Trophoblast cell (in vitro differentiated cells and primary cell): ENCODE data around the gene ABCA3.

Source experiments
- DNase-seq, 2 donors: peaks; one replicate each; pipeline ENCODE4 v3.0.0-alpha.2; 2016
- H2AFZ ChIP-seq: 2 replicates; pipeline ENCODE4 v1.6.1; 2013; ENCODE audit warnings: low read length, moderate library complexity, mild to moderate bottlenecking; ENCODE audit not compliant: insufficient read depth, poor library complexity
- H2AK5ac ChIP-seq: 2 replicates; pipeline ENCODE4 v1.6.1; 2013; ENCODE audit warnings: mild to moderate bottlenecking, low read length
- H2BK120ac ChIP-seq: 2 replicates; pipeline ENCODE4 v1.6.1; 2013; ENCODE audit warnings: low read length, mild to moderate bottlenecking, moderate library complexity; ENCODE audit not compliant: insufficient read depth, poor library complexity
- H2BK12ac ChIP-seq: 2 replicates; pipeline ENCODE4 v1.6.1; 2013; ENCODE audit warnings: mild to moderate bottlenecking, low read length, moderate library complexity
- H2BK5ac ChIP-seq: 2 replicates; pipeline ENCODE4 v1.6.1; 2013; ENCODE audit warnings: low read length, low read depth, moderate library complexity, mild to moderate bottlenecking; ENCODE audit not compliant: poor library complexity
- H3K14ac ChIP-seq: 2 replicates; pipeline ENCODE4 v1.6.1; 2013; ENCODE audit warnings: mild to moderate bottlenecking, low read length
- H3K18ac ChIP-seq: 2 replicates; pipeline ENCODE4 v1.6.1; 2013; ENCODE audit warnings: mild to moderate bottlenecking, low read length
- H3K23ac ChIP-seq: 2 replicates; pipeline ENCODE4 v1.6.1; 2013; ENCODE audit warnings: low read length
- H3K27ac ChIP-seq: 2 replicates; pipeline ENCODE4 v1.5.1; 2013; ENCODE audit warnings: low read depth, mild to moderate bottlenecking, inconsistent platforms, low read length, moderate library complexity
- H3K27me3 ChIP-seq: 2 replicates; pipeline ENCODE4 v1.6.1; 2013; ENCODE audit warnings: inconsistent platforms, mild to moderate bottlenecking, low read length, moderate library complexity; ENCODE audit not compliant: insufficient read depth
- H3K36me3 ChIP-seq, 2 experiments: 1 replicate in 1 of 2; 2 replicates in 1 of 2; pipeline ENCODE4 v1.6.1; 2013; ENCODE audit warnings: low read length in 2 of 2, mild to moderate bottlenecking in 2 of 2, moderate library complexity in 1 of 2; ENCODE audit not compliant: insufficient read depth in 2 of 2, control insufficient read depth in 1 of 2
- H3K4ac ChIP-seq: 2 replicates; pipeline ENCODE4 v1.6.1; 2013; ENCODE audit warnings: low read depth, mild to moderate bottlenecking, low read length, moderate library complexity
- H3K4me1 ChIP-seq, 2 experiments: 1 replicate in 1 of 2; 2 replicates in 1 of 2; pipeline ENCODE4 v1.6.1; 2013; ENCODE audit warnings: low read length in 2 of 2, mild to moderate bottlenecking in 2 of 2, moderate library complexity in 1 of 2; ENCODE audit not compliant: insufficient read depth in 2 of 2, control insufficient read depth in 1 of 2
- H3K4me2 ChIP-seq: 2 replicates; pipeline ENCODE4 v1.6.1; 2013; ENCODE audit warnings: inconsistent platforms, mild to moderate bottlenecking, low read length, moderate library complexity
- H3K4me3 ChIP-seq: 2 replicates; pipeline ENCODE4 v1.5.1; 2013; ENCODE audit warnings: mild to moderate bottlenecking, low read depth, low read length, inconsistent platforms
- H3K79me1 ChIP-seq: one replicate; pipeline ENCODE4 v1.6.1; 2013; ENCODE audit warnings: low read length
- H3K79me2 ChIP-seq: 2 replicates; pipeline ENCODE4 v1.6.1; 2013; ENCODE audit warnings: low read length, mild to moderate bottlenecking; ENCODE audit not compliant: control insufficient read depth, insufficient read depth, poor library complexity
- H3K9ac ChIP-seq: 2 replicates; pipeline ENCODE4 v1.6.1; 2013; ENCODE audit warnings: mild to moderate bottlenecking, low read length
- H3K9me3 ChIP-seq: 2 replicates; pipeline ENCODE4 v1.6.1; 2013; ENCODE audit warnings: low read depth, mild to moderate bottlenecking, control low read depth, inconsistent platforms, low read length; ENCODE audit not compliant: insufficient read depth
- H4K12ac ChIP-seq: 2 replicates; pipeline ENCODE4 v1.6.1; 2013; ENCODE audit warnings: low read depth, mild to moderate bottlenecking, low read length, moderate library complexity
- H4K8ac ChIP-seq: 2 replicates; pipeline ENCODE4 v1.6.1; 2013; ENCODE audit warnings: low read depth, mild to moderate bottlenecking, low read length, moderate library complexity
- H4K91ac ChIP-seq: one replicate; pipeline ENCODE4 v1.6.1; 2013; ENCODE audit warnings: low read depth, mild to moderate bottlenecking, low read length, moderate library complexity
- WGBS: extraction: QIAGEN DNeasy Blood & Tissue Kit; methylation state at CpG from one replicate; pipeline ENCODE4 v1.1.7; 2013; ENCODE audit warnings: missing lambda C conversion rate; ENCODE audit not compliant: insufficient read length, insufficient coverage; ENCODE audit errors: extremely low coverage; 5-methylcytosine and 5-hydroxymethylcytosine counted together

The ABCA3 gene

GRCh38 chr16:2357331-2357730 lies 16.8 kb upstream of the ABCA3 start:
- no CpG with 5 or more reads among the region's 4 CpGs for WGBS
- Histone ChIP-seq H2BK5ac (no peak overlapping the region), H4K12ac (no peak overlapping the region), H4K8ac (no peak overlapping the region), H3K79me2 (no peaks in the 10 kb centered on the region), H3K36me3 (no peaks in the 10 kb centered on the region), H3K4ac (no peak overlapping the region), H3K9ac (no peak overlapping the region), H3K79me1 (no peaks in the 10 kb centered on the region), H3K9me3 (no peaks in the 10 kb centered on the region), H3K18ac (no peak overlapping the region), H3K14ac (no peak overlapping the region), H2AK5ac (no peak overlapping the region), H3K27me3 (no peaks in the 10 kb centered on the region), H2AFZ (no peak overlapping the region), H4K91ac (no peak overlapping the region), H3K4me1 (no peaks in the 10 kb centered on the region), H3K27ac (no peak overlapping the region), H3K4me3 (no peak overlapping the region), H3K23ac (no peak overlapping the region), H3K4me2 (no peak overlapping the region), H2BK120ac (no peak overlapping the region), H2BK12ac (no peak overlapping the region)
- no peak for DNase-seq

DNA sequence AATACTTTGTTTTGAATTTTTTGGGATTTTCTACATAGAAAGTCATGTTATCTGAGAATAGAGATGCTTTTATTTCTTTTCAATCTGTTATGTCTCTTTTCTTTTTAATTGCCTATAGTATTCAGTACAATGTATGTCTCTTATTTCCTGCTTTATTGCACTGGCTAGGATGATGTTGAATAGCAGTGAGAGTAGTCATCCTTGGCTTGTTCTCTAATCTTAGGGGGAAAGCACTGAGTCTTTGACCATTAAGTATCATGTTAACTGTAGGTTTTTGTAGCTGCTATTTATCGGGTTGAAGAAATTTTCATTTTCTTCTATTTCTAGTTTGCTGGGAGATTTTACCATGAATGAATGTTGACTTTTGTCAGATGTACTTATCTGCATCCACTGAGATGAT lies 10.0 kb upstream of the ABCA3 start:
- Histone ChIP-seq H3K4me1 (no peaks in the 10 kb centered on the region), H3K14ac (no peak overlapping the region), H3K27me3 (no peaks in the 10 kb centered on the region), H3K4me3 (no peak overlapping the region), H4K8ac (no peak overlapping the region), H2BK5ac (no peak overlapping the region), H4K12ac (no peak overlapping the region), H4K91ac (no peak overlapping the region), H2AFZ (no peak overlapping the region), H3K9ac (no peak overlapping the region), H3K18ac (no peak overlapping the region), H3K79me1 (no peaks in the 10 kb centered on the region), H3K4me2 (no peak overlapping the region), H3K79me2 (no peaks in the 10 kb centered on the region), H3K9me3 (no peaks in the 10 kb centered on the region), H2AK5ac (no peak overlapping the region), H3K27ac (no peak overlapping the region), H3K23ac (no peak overlapping the region), H3K36me3 (no peaks in the 10 kb centered on the region), H2BK12ac (no peak overlapping the region), H3K4ac (no peak overlapping the region), H2BK120ac (no peak overlapping the region)
- WGBS: no CpG with 5 or more reads among the region's 1 CpG
- DNase-seq: no peak

DNA sequence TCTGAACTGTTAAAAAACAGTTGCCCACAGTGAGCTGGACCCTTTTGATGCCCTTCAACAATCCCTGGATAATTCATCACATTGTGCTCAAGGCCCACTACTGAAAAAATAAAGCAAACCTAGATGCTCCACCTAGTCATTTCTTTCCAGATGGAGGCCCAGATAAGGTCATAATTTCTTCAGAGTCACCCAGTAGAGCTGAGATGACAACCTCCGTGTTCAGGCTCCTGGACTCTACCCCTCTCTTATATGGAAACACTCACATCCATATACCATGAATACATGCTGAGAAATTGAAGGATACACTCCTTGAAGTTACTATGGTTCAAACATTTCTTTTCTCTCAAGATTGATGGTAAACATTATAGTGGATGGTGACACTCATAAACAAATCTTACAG lies 2.7 kb upstream of the ABCA3 start:
- H3K23ac ChIP-seq: no peak overlapping the region
- no peak overlapping the region for H2BK120ac ChIP-seq
- H3K4me3 ChIP-seq: no peak overlapping the region
- H3K14ac ChIP-seq: no peak overlapping the region
- peaks cover 5 to 9% of the 10 kb centered on the region in 2 experiments for H3K4me1 ChIP-seq
- H3K18ac ChIP-seq: no peak overlapping the region
- H3K79me2 ChIP-seq: no peaks in the 10 kb centered on the region
- no peak overlapping the region for H2BK5ac ChIP-seq
- H4K12ac ChIP-seq: no peak overlapping the region
- no peak overlapping the region for H2AK5ac ChIP-seq
- no peaks in the 10 kb centered on the region for H3K36me3 ChIP-seq
- DNase-seq: no peak
- H2BK12ac ChIP-seq: no peak overlapping the region
- no CpG with 5 or more reads among the region's 1 CpG for WGBS
- H3K4me2 ChIP-seq: no peak overlapping the region
- H3K79me1 ChIP-seq: no peaks in the 10 kb centered on the region
- H3K27ac ChIP-seq: no peak overlapping the region
- no peak overlapping the region for H3K4ac ChIP-seq
- H3K27me3 ChIP-seq: peaks cover 20% of the 10 kb centered on the region
- H3K9ac ChIP-seq: no peak overlapping the region
- H4K91ac ChIP-seq: no peak overlapping the region
- H2AFZ ChIP-seq: no peak overlapping the region
- peaks cover 3% of the 10 kb centered on the region for H3K9me3 ChIP-seq
- no peak overlapping the region for H4K8ac ChIP-seq

DNA sequence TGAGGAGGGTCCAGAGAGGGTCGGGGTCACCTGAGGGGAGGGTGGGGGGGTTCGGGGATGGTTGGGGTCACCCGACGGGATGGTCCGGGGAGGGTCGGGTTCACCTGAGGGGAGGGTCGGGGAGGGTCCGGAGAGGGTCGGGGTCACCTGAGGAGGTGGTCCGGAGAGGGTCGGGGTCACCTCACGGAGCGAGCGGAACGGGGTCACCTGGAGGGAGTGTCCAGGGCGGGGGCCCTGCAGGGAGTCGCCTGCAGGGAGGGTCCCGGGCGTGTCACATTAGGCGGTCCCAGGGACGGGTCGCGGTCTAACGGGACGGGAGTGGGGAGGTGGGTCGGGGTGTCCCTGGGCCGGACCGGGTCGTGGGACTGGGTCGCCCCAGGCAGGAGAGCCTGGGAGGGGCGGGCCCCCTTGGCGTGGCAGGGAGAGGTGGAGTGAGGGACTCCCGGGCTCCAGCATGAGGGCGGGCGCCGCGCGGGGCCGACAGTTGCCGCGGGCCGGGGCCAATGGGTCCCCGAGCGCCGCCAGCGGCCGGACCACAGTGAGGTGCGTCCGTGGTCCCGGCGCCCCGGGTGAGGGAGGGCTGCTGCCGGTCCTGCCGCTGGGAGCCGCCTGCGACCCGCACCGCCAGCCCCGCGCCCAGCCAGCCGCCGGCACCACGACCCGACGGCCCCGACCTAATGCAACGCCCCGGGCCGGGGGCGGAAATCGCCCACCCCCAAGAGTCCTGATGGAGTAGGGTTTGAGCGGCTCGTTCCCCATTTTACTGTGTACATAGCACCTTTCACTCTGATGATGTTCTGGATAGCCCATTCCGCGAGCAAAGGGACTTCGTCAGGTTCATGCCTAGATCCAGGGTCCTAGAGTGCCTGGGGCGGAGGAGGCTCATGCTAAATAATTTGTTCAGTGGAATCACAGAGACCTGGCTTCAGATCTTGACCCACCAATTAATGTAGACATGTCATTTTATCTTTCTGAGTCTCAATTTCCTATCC lies 1.2 kb upstream of the ABCA3 start:
- Histone ChIP-seq H3K9ac (no peak overlapping the region), H2AFZ (no peak overlapping the region), H3K4me3 (no peak overlapping the region), H3K79me2 (no peaks in the 10 kb centered on the region), H3K36me3 (no peaks in the 10 kb centered on the region), H4K12ac (no peak overlapping the region), H2AK5ac (no peak overlapping the region), H3K4me1 (peaks cover 5 to 9% of the 10 kb centered on the region in 2 experiments), H3K4ac (no peak overlapping the region), H3K4me2 (no peak overlapping the region), H2BK5ac (no peak overlapping the region), H4K8ac (no peak overlapping the region), H3K79me1 (no peaks in the 10 kb centered on the region), H3K23ac (no peak overlapping the region), H3K14ac (no peak overlapping the region), H3K27me3 (peaks cover 20% of the 10 kb centered on the region), H4K91ac (no peak overlapping the region), H3K18ac (no peak overlapping the region), H3K27ac (no peak overlapping the region), H2BK12ac (no peak overlapping the region), H3K9me3 (peaks cover 3% of the 10 kb centered on the region), H2BK120ac (no peak overlapping the region)
- DNase-seq: no peak
- WGBS: no CpG with 5 or more reads among the region's 77 CpGs
